Caco-2 (cell line): ENCODE measurements around the gene TRIM8. TPM values are rescaled to one million over a fixed set of nuclear protein-coding genes. Genes with fewer than 3 reads are reported as not detected.
"Not testable (repeated sequence)": the region's sequence is repeated elsewhere in the genome, so short reads cannot be mapped to it uniquely, and the experiment has no call there.

ENCODE experiments used
- BruUV-seq: library from RNA; stranded (reverse); fragments of 400-500 nt; replicated peaks from 2 replicates; lab custom pipeline; 2021; lab: Mats Ljungman, UMichigan
- CTCF ChIA-PET: fragments of 300-600 bp; sonication (Branson Sonifier 250); formaldehyde crosslinking; loops from one replicate; lab custom pipeline; 2022; ENCODE audit warnings: antibody characterized with exemption; lab: Charles Lee
- POLR2A ChIA-PET: fragments of 300-600 bp; sonication (Branson Sonifier 250); formaldehyde crosslinking; loops from one replicate; lab custom pipeline; 2022; ENCODE audit warnings: antibody characterized with exemption; lab: Charles Lee
- DNase-seq, 2 experiments: peaks; one replicate each; pipeline versions ENCODE4 v3.0.0 to v3.0.0-alpha.2; 2020 to 2022
- H3K27me3 ChIP-seq: replicated peaks from 2 replicates; pipeline ENCODE4 v1.6.0; 2011; ENCODE audit warnings: low read length; ENCODE audit not compliant: control insufficient read depth, insufficient read depth
- H3K36me3 ChIP-seq: 2 replicates; pipeline ENCODE4 v1.5.1; 2011; ENCODE audit warnings: low read length; ENCODE audit not compliant: control insufficient read depth, insufficient read depth
- H3K4me1 ChIP-seq: fragments of 250-450 bp; sonication (Bioruptor Pico); 2 replicates; pipeline ENCODE4 v1.5.1; 2020; ENCODE audit warnings: mild to moderate bottlenecking
- H3K4me3 ChIP-seq: 2 replicates; pipeline ENCODE4 v1.5.1; 2011; ENCODE audit warnings: low read depth, mild to moderate bottlenecking, control low read depth, low read length
- H3K9me3 ChIP-seq: fragments of 250-450 bp; sonication (Bioruptor Pico); 2 replicates; pipeline ENCODE4 v1.5.1; 2020; ENCODE audit warnings: mild to moderate bottlenecking, moderate library complexity
- H3K27ac Mint-ChIP-seq: one replicate; pipeline ENCODE4 v1.8.0; 2022; ENCODE audit warnings: mixed read lengths; ENCODE audit not compliant: unreplicated experiment
- H3K27me3 Mint-ChIP-seq: one replicate; pipeline ENCODE4 v1.8.0; 2022; ENCODE audit warnings: mixed read lengths; ENCODE audit not compliant: insufficient read depth, unreplicated experiment
- H3K36me3 Mint-ChIP-seq: one replicate; pipeline ENCODE4 v1.8.0; 2022; ENCODE audit warnings: mild to moderate bottlenecking, mixed read lengths; ENCODE audit not compliant: insufficient read depth, unreplicated experiment
- H3K4me1 Mint-ChIP-seq: one replicate; pipeline ENCODE4 v1.8.0; 2022; ENCODE audit warnings: low read depth, mixed read lengths; ENCODE audit not compliant: unreplicated experiment
- H3K4me3 Mint-ChIP-seq: one replicate; pipeline ENCODE4 v1.8.0; 2022; ENCODE audit warnings: mild to moderate bottlenecking, moderate library complexity, mixed read lengths; ENCODE audit not compliant: unreplicated experiment
- H3K9me3 Mint-ChIP-seq: one replicate; pipeline ENCODE4 v1.8.0; 2022; ENCODE audit warnings: mixed read lengths; ENCODE audit not compliant: unreplicated experiment
- intact Hi-C: fragments of 100-400 bp; cut with micrococcal nuclease; formaldehyde crosslinking; loops from one replicate; pipeline ENCODE4 v1.10.0; 2022; ENCODE audit not compliant: unreplicated experiment
- total RNA-seq: library from RNA; stranded (reverse); gene quantifications from 2 replicates; pipeline ENCODE4 v1.2.3, GENCODE V29; 2022
- TF ChIP-seq, protein P1 (sequence below), 2 experiments: fragments of 200-600 bp in 1 of 2; IDR thresholded peaks; 1 replicate in 1 of 2; 2 replicates in 1 of 2; pipeline versions ENCODE4 v1.5.1 to v1.8.0; 2011 to 2022; ENCODE audit warnings: antibody characterized with exemption in 1 of 2, control low read depth in 1 of 2, inconsistent platforms in 1 of 2, low read depth in 1 of 2, low read length in 1 of 2, mild to moderate bottlenecking in 1 of 2, moderate library complexity in 1 of 2; ENCODE audit not compliant: insufficient read depth in 1 of 2, severe bottlenecking in 1 of 2, unreplicated experiment in 1 of 2

Gene TRIM8
- total RNA-seq, 1 experiment from 2014 or later: 40.9 TPM

GRCh38 chr10:102660888-102661657 is 16.8 kb downstream of the TRIM8 start:
- Histone ChIP-seq H3K36me3 (peaks cover under 1% of the 10 kb centered on the region; the same call in 1 of the 2 replicates), H3K4me1 (no peaks in the 10 kb centered on the region), H3K9me3 (no peaks in the 10 kb centered on the region), H3K4me3 (no peak overlapping the region), H3K27me3 (no peaks in the 10 kb centered on the region)
- ChIA-PET POLR2A (interaction anchor here (0.6 kb wide), 1 partner anchor 53 kb away, joined by 12 read pairs; the partner anchor contains the start of genes ARL3 and SFXN2), CTCF (interaction anchor here (1.0 to 1.5 kb wide), 2 partner anchors 9 to 18 kb away, joined by 3 read pairs; no protein-coding TSS in a partner anchor)
- intact Hi-C loops: no loop called here
- Mint-ChIP-seq H3K4me1 (no peaks in the 10 kb centered on the region), H3K27me3 (no peaks in the 10 kb centered on the region), H3K4me3 (no peak overlapping the region), H3K9me3 (no peaks in the 10 kb centered on the region), H3K36me3 (peaks cover 17% of the 10 kb centered on the region), H3K27ac (no peak overlapping the region)
- no peak for DNase-seq
- BruUV-seq: no TSS peak
- TF ChIP-seq, protein P1, sequence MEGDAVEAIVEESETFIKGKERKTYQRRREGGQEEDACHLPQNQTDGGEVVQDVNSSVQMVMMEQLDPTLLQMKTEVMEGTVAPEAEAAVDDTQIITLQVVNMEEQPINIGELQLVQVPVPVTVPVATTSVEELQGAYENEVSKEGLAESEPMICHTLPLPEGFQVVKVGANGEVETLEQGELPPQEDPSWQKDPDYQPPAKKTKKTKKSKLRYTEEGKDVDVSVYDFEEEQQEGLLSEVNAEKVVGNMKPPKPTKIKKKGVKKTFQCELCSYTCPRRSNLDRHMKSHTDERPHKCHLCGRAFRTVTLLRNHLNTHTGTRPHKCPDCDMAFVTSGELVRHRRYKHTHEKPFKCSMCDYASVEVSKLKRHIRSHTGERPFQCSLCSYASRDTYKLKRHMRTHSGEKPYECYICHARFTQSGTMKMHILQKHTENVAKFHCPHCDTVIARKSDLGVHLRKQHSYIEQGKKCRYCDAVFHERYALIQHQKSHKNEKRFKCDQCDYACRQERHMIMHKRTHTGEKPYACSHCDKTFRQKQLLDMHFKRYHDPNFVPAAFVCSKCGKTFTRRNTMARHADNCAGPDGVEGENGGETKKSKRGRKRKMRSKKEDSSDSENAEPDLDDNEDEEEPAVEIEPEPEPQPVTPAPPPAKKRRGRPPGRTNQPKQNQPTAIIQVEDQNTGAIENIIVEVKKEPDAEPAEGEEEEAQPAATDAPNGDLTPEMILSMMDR (IDR thresholded peaks at IDR 0.05; ENCODE audit: insufficient read depth in 1 of 2, low read depth in 1 of 2, low read length in 1 of 2, severe bottlenecking in 1 of 2, unreplicated experiment in 1 of 2): no peak

DNA sequence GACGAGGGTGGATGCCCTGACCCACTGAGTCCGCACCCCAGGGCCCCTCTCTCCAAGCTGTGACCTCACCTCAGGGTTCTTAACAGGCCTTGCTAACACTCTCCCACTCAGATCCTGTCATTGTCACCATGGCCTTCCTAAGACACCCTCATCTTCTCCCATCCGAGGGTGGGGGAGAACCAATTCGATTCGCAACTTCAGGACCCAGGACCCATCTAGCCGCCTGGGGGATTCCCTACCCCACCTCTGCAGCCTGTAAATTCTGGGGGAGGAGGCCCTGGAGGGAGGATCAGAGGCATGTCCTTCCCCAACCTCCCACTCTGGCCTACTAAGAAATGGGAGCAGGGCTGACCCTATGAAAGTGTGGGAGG is 17.4 kb downstream of the TRIM8 start:
- BruUV-seq: no TSS peak
- H3K27ac Mint-ChIP-seq: no peak overlapping the region
- H3K4me3 Mint-ChIP-seq: no peak overlapping the region
- ChIA-PET POLR2A (no interaction called here), CTCF (interaction anchor here (1.0 to 1.5 kb wide), 2 partner anchors 8 to 17 kb away, joined by 3 read pairs; no protein-coding TSS in a partner anchor)
- Histone ChIP-seq H3K4me3 (no peak overlapping the region), H3K36me3 (no peaks in the 10 kb centered on the region; the same call in 1 of the 2 replicates), H3K9me3 (no peaks in the 10 kb centered on the region), H3K27me3 (no peaks in the 10 kb centered on the region), H3K4me1 (no peaks in the 10 kb centered on the region)
- no peaks in the 10 kb centered on the region for H3K4me1 Mint-ChIP-seq
- no peaks in the 10 kb centered on the region for H3K27me3 Mint-ChIP-seq
- H3K36me3 Mint-ChIP-seq: peaks cover 17% of the 10 kb centered on the region
- intact Hi-C loops: no loop called here
- H3K9me3 Mint-ChIP-seq: no peaks in the 10 kb centered on the region
- TF ChIP-seq, protein P1 (IDR thresholded peaks at IDR 0.05; ENCODE audit: insufficient read depth in 1 of 2, low read depth in 1 of 2, low read length in 1 of 2, severe bottlenecking in 1 of 2, unreplicated experiment in 1 of 2): no peak
- no peak for DNase-seq

DNA sequence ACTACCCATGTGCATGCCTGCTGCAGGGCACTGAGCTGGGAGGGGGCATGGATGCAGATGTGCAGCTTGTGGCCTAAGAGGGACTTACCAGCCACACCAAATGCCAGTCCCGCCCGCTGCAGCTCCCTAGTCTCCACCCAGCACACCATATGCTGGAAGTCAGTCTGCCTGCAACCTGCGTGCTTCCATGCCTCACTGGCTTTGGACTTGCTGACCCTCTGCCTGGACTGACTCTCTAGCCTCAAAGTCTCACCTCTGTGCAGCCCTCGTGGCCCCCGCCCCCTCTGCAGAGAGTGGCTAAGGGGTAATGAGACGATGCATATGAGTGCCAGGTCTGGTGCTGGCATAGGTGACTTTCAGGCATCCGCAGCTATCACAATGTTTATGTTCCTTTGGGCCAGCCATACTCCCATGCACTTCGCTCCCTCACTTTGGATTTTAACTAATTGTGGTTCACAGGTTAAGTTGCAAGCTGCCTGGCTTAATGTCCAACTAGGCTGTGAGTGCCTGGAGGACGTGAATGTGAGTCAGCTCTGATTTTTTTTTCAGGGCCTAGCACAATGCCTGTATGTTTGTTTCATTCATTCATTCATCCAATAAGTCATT is 21.7 kb downstream of the TRIM8 start:
- TF ChIP-seq, protein P1 (IDR thresholded peaks at IDR 0.05; ENCODE audit: insufficient read depth in 1 of 2, low read depth in 1 of 2, low read length in 1 of 2, severe bottlenecking in 1 of 2, unreplicated experiment in 1 of 2): no peak
- BruUV-seq: no TSS peak
- H3K9me3 Mint-ChIP-seq: no peaks in the 10 kb centered on the region
- Histone ChIP-seq H3K4me3 (no peak overlapping the region), H3K9me3 (no peaks in the 10 kb centered on the region), H3K4me1 (peaks cover 6% of the 10 kb centered on the region; the same call in 1 of the 2 replicates), H3K36me3 (no peaks in the 10 kb centered on the region), H3K27me3 (no peaks in the 10 kb centered on the region)
- H3K4me1 Mint-ChIP-seq: no peaks in the 10 kb centered on the region
- intact Hi-C loops: no loop called here
- H3K27ac Mint-ChIP-seq: no peak overlapping the region
- no peak overlapping the region for H3K4me3 Mint-ChIP-seq
- no peaks in the 10 kb centered on the region for H3K27me3 Mint-ChIP-seq
- DNase-seq: no peak
- CTCF ChIA-PET: interaction anchor here (0.6 kb wide), 1 partner anchor 11 kb away, joined by 3 read pairs; no protein-coding TSS in a partner anchor
- POLR2A ChIA-PET: interaction anchor here (1.0 kb wide), 1 partner anchor 48 kb away, joined by 4 read pairs; the partner anchor contains the start of gene ARL3
- H3K36me3 Mint-ChIP-seq: peaks cover 5% of the 10 kb centered on the region

DNA sequence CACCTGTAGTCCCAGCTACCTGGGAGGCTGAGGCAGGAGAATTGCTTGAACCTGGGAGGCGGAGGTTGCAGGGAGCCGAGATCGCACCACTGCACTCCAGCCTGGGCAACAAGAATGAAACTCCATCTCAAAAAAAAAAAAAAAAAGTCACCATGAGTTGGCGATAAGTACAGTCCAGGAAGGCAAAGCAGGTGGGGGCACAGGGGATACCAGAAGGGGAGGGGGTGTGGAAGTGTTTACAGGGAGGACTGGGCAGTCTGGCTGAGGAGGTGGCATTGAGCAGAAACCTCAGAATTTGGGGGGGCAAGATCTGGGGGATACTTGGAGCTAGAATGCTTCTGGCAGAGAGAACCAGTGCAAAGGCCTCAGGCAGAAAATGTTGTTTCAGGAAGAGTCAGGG is 23.1 kb downstream of the TRIM8 start:
- H3K27me3 ChIP-seq, H3K4me1 Mint-ChIP-seq, H3K9me3 Mint-ChIP-seq, H3K4me3 Mint-ChIP-seq, POLR2A ChIA-PET, H3K36me3 ChIP-seq, BruUV-seq, H3K27ac Mint-ChIP-seq, H3K36me3 Mint-ChIP-seq, H3K4me3 ChIP-seq, H3K9me3 ChIP-seq, H3K27me3 Mint-ChIP-seq, DNase-seq, intact Hi-C loops, H3K4me1 ChIP-seq: not testable (repeated sequence)
- CTCF ChIA-PET: interaction anchor here (0.7 kb wide), 1 partner anchor 56 kb away, joined by 6 read pairs; no protein-coding TSS in a partner anchor
